Measurements from ENCODE around the gene SLC16A10. TPM values are rescaled to one million over a fixed set of nuclear protein-coding genes. Genes with fewer than 3 reads are reported as not detected.
"Not testable (repeated sequence)": the region's sequence is repeated elsewhere in the genome, so short reads cannot be mapped to it uniquely, and the experiment has no call there.

The SLC16A10 gene
- total RNA-seq, 4 donors from 2014 or later = 2.5 to 9.5 (median 9.3) TPM

- Histone ChIP-seq H3K4me1 (no peaks in the 10 kb centered on the region), H3K27ac (no peak overlapping the region), H3K4me3 (no peak overlapping the region)
These were observed 111.5 kb downstream of the SLC16A10 start for GRCh38 chr6:111198841-111199240.

GRCh38 chr6:111199935-111200334 is 112.6 kb downstream of the SLC16A10 start:
- H3K27me3 ChIP-seq = no peaks in the 10 kb centered on the region
- no peak for TF ChIP-seq POLR2A (IDR thresholded peaks at IDR 0.05)
- no peak for TF ChIP-seq CTCF (IDR thresholded peaks at IDR 0.05)
- no peak for DNase-seq
- H3K36me3 ChIP-seq = no peaks in the 10 kb centered on the region
- H3K4me1 ChIP-seq = no peaks in the 10 kb centered on the region
- H3K27ac ChIP-seq = peak overlapping the region in 3 of 4 donors; percentile 16 to 60 (median 20)
- H3K9me3 ChIP-seq = no peaks in the 10 kb centered on the region
- no peak overlapping the region for H3K4me3 ChIP-seq

More at GRCh38 chr6:111198841-111199240, 111.5 kb downstream of the SLC16A10 start:
- no peaks in the 10 kb centered on the region for H3K27me3 ChIP-seq
- TF ChIP-seq POLR2A (IDR thresholded peaks at IDR 0.05) = no peak
- TF ChIP-seq CTCF (IDR thresholded peaks at IDR 0.05) = no peak
- no peaks in the 10 kb centered on the region for H3K36me3 ChIP-seq
- H3K9me3 ChIP-seq = no peaks in the 10 kb centered on the region
- DNase-seq = no peak

- no peaks in the 10 kb centered on the region for H3K4me1 ChIP-seq
- TF ChIP-seq POLR2A (IDR thresholded peaks at IDR 0.05) = no peak
- TF ChIP-seq CTCF (IDR thresholded peaks at IDR 0.05) = no peak
- no peaks in the 10 kb centered on the region for H3K27me3 ChIP-seq
- no peaks in the 10 kb centered on the region for H3K36me3 ChIP-seq
- peak overlapping the region in 2 of 4 donors; percentile 3 to 25 for H3K4me3 ChIP-seq
- H3K27ac ChIP-seq = peak overlapping the region in 3 of 4 donors; percentile 16 to 60 (median 20)
- no peak for DNase-seq
- no peaks in the 10 kb centered on the region for H3K9me3 ChIP-seq
These were observed 113.3 kb downstream of the SLC16A10 start for GRCh38 chr6:111200350-111201243.

- Histone ChIP-seq H3K27me3 (no peaks in the 10 kb centered on the region), H3K27ac (peak overlapping the region in 1 of 4 donors; percentile 60), H3K36me3 (no peaks in the 10 kb centered on the region), H3K4me1 (no peaks in the 10 kb centered on the region), H3K4me3 (peak overlapping the region in 1 of 4 donors; percentile 3), H3K9me3 (no peaks in the 10 kb centered on the region)
- no peak for DNase-seq
- no peak for TF ChIP-seq CTCF (IDR thresholded peaks at IDR 0.05)
- no peak for TF ChIP-seq POLR2A (IDR thresholded peaks at IDR 0.05)
These were observed 113.9 kb downstream of the SLC16A10 start for GRCh38 chr6:111201244-111201554.

GRCh38 chr6:111201764-111202163 is 114.5 kb downstream of the SLC16A10 start:
- H3K36me3 ChIP-seq = no peaks in the 10 kb centered on the region
- H3K9me3 ChIP-seq = no peaks in the 10 kb centered on the region
- no peaks in the 10 kb centered on the region for H3K4me1 ChIP-seq
- TF ChIP-seq POLR2A (IDR thresholded peaks at IDR 0.05) (no peak), CTCF (IDR thresholded peaks at IDR 0.05) (no peak)
- H3K4me3 ChIP-seq = no peak overlapping the region
- H3K27me3 ChIP-seq = no peaks in the 10 kb centered on the region
- DNase-seq = no peak
- H3K27ac ChIP-seq = no peak overlapping the region

- H3K9me3 ChIP-seq, H3K4me1 ChIP-seq, H3K36me3 ChIP-seq, DNase-seq, H3K4me3 ChIP-seq, H3K27ac ChIP-seq, H3K27me3 ChIP-seq: not testable (repeated sequence)
These were observed 116.2 kb downstream of the SLC16A10 start for GRCh38 chr6:111203539-111203938.

Data from Peyer's patch (tissue), 4 donors.